WTC11 (cell line): ENCODE results near the gene FGFR4. TPM values are rescaled to one million over a fixed set of nuclear protein-coding genes. Genes with fewer than 3 reads are reported as not detected.

ENCODE experiments used
- ATAC-seq: fragments of 200-7000 bp; cut with Tn5 transposase; 2 replicates; pipeline ENCODE4 v1.10.0; 2021; ENCODE audit warnings: mild to moderate bottlenecking, moderate library complexity
- CTCF ChIA-PET: fragments of 300-600 bp; sonication (Branson Sonifier 250); formaldehyde crosslinking; loops from one replicate; lab custom pipeline; 2021; ENCODE audit warnings: antibody characterized with exemption; lab: Charles Lee
- POLR2A ChIA-PET: fragments of 350-600 bp; sonication (Branson Sonifier 250); formaldehyde crosslinking; loops from one replicate; lab custom pipeline; 2021; ENCODE audit warnings: antibody characterized with exemption; lab: Charles Lee
- DNase-seq: peaks from one replicate; pipeline ENCODE4 v3.0.0; 2021; ENCODE audit warnings: low spot score
- H3K27ac Mint-ChIP-seq: 2 replicates; pipeline ENCODE4 v1.8.0; 2021; ENCODE audit warnings: mixed read lengths
- H3K27me3 Mint-ChIP-seq: 2 replicates; pipeline ENCODE4 v1.8.0; 2021; ENCODE audit warnings: low read depth, mild to moderate bottlenecking, moderate library complexity, mixed read lengths
- H3K36me3 Mint-ChIP-seq: 2 replicates; pipeline ENCODE4 v1.8.0; 2021; ENCODE audit warnings: mixed read lengths
- H3K4me1 Mint-ChIP-seq: 2 replicates; pipeline ENCODE4 v1.8.0; 2022; ENCODE audit warnings: mixed read lengths
- H3K4me3 Mint-ChIP-seq: 2 replicates; pipeline ENCODE4 v1.8.0; 2021; ENCODE audit warnings: mild to moderate bottlenecking, moderate library complexity, mixed read lengths
- H3K9me3 Mint-ChIP-seq: 2 replicates; pipeline ENCODE4 v1.8.0; 2021; ENCODE audit warnings: mixed read lengths
- AFF4 ChIP-seq: sonication (generic); formaldehyde crosslinking; IDR thresholded peaks from 2 replicates; pipeline ENCODE4 v1.8.1; 2023; ENCODE audit warnings: mild to moderate bottlenecking, missing genetic modification reagents, borderline replicate concordance
- ARID4B ChIP-seq: sonication (generic); formaldehyde crosslinking; IDR thresholded peaks from 2 replicates; pipeline ENCODE4 v1.8.0; 2023; ENCODE audit warnings: missing genetic modification reagents, mild to moderate bottlenecking, borderline replicate concordance
- ATF1 ChIP-seq: sonication (generic); formaldehyde crosslinking; IDR thresholded peaks from 2 replicates; pipeline ENCODE4 v1.8.1; 2023; ENCODE audit warnings: mild to moderate bottlenecking, moderate library complexity, missing genetic modification reagents
- ATF6 ChIP-seq: sonication (generic); formaldehyde crosslinking; IDR thresholded peaks from 2 replicates; pipeline ENCODE4 v1.8.1; 2023; ENCODE audit warnings: mild to moderate bottlenecking, missing genetic modification reagents
- CREB1 ChIP-seq: sonication (generic); formaldehyde crosslinking; IDR thresholded peaks from 2 replicates; pipeline ENCODE4 v1.8.0; 2023; ENCODE audit warnings: mild to moderate bottlenecking, missing genetic modification reagents
- E2F5 ChIP-seq: sonication (generic); formaldehyde crosslinking; IDR thresholded peaks from 2 replicates; pipeline ENCODE4 v1.8.1; 2022; ENCODE audit warnings: mild to moderate bottlenecking, moderate library complexity, missing genetic modification reagents
- ERG ChIP-seq: fragments of 250-450 bp; sonication (Bioruptor Pico); IDR thresholded peaks from 2 replicates; pipeline ENCODE4 v1.8.0; 2021; ENCODE audit warnings: mild to moderate bottlenecking
- HMGXB4 ChIP-seq: sonication (generic); formaldehyde crosslinking; IDR thresholded peaks from 2 replicates; pipeline ENCODE4 v1.8.1; 2023; ENCODE audit warnings: mild to moderate bottlenecking, moderate library complexity, missing genetic modification reagents
- JAZF1 ChIP-seq: fragments of 250-450 bp; sonication (Bioruptor Pico); IDR thresholded peaks from 2 replicates; pipeline ENCODE4 v1.9.0; 2021; ENCODE audit warnings: moderate library complexity, mild to moderate bottlenecking, inconsistent platforms
- JUN ChIP-seq: sonication (generic); formaldehyde crosslinking; IDR thresholded peaks from 2 replicates; pipeline ENCODE4 v1.8.0; 2023; ENCODE audit warnings: mild to moderate bottlenecking, missing genetic modification reagents
- NFE2L1 ChIP-seq: sonication (generic); formaldehyde crosslinking; IDR thresholded peaks from 2 replicates; pipeline ENCODE4 v1.8.1; 2023; ENCODE audit warnings: missing genetic modification reagents
- NR3C1 ChIP-seq: sonication (generic); formaldehyde crosslinking; conservative IDR thresholded peaks from 2 replicates; pipeline ENCODE4 v1.8.1; 2023; ENCODE audit warnings: low read depth, mild to moderate bottlenecking, missing genetic modification reagents
- ZNF121 ChIP-seq: sonication (generic); formaldehyde crosslinking; IDR thresholded peaks from 2 replicates; pipeline ENCODE4 v1.8.0; 2023; ENCODE audit warnings: missing genetic modification reagents
- ZNF263 ChIP-seq: sonication (generic); formaldehyde crosslinking; IDR thresholded peaks from 2 replicates; pipeline ENCODE4 v1.8.1; 2022; ENCODE audit warnings: low read depth, mild to moderate bottlenecking, moderate library complexity, missing genetic modification reagents
- ZNF317 ChIP-seq: sonication (generic); formaldehyde crosslinking; IDR thresholded peaks from 2 replicates; pipeline ENCODE4 v1.8.1; 2023; ENCODE audit warnings: low read depth, mild to moderate bottlenecking, moderate library complexity, missing genetic modification reagents, borderline replicate concordance
- ZNF512 ChIP-seq: sonication (generic); formaldehyde crosslinking; IDR thresholded peaks from 2 replicates; pipeline ENCODE4 v1.8.1; 2022; ENCODE audit warnings: missing genetic modification reagents, borderline replicate concordance
- ZSCAN18 ChIP-seq: fragments of 250-450 bp; sonication (Bioruptor Pico); IDR thresholded peaks from 2 replicates; pipeline ENCODE4 v2.1.2; 2022; ENCODE audit warnings: mild to moderate bottlenecking, moderate library complexity
- total RNA-seq: library from RNA; stranded (reverse); gene quantifications from 3 replicates; pipeline ENCODE4 v1.2.3, GENCODE V29; 2021

Gene FGFR4
- total RNA-seq, 1 experiment from 2014 or later, result 108 TPM

GRCh38 chr5:177122566-177122965 is 35.9 kb downstream of the FGFR4 start (continued):
- TF ChIP-seq ATF6 (CRISPR knock-in tag) (no peak), ZNF121 (CRISPR knock-in tag) (no peak)

- H3K9me3 Mint-ChIP-seq, result peaks cover 6% of the 10 kb centered on the region
- peaks cover 8% of the 10 kb centered on the region; the same call in 1 of the 2 replicates for H3K27me3 Mint-ChIP-seq
- ATAC-seq, result peak; percentile 43
- H3K4me1 Mint-ChIP-seq, result peaks cover 11% of the 10 kb centered on the region
- DNase-seq, result no peak
- no peaks in the 10 kb centered on the region for H3K36me3 Mint-ChIP-seq
- H3K4me3 Mint-ChIP-seq, result no peak overlapping the region
- ChIA-PET POLR2A (interaction anchor here (0.8 to 1.0 kb wide), 2 partner anchors 9 to 23 kb away, joined by 3 read pairs; partner anchors contain the start of gene NSD1), CTCF (interaction anchor here (0.9 to 2.8 kb wide), 5 partner anchors 10 to 186 kb away, joined by 3 to 25 read pairs (median 11); partner anchors contain the start of gene FGFR4)
- H3K27ac Mint-ChIP-seq, result no peak overlapping the region
- TF ChIP-seq E2F5 (CRISPR knock-in tag) (no peak), ATF1 (no peak), ZNF512 (CRISPR knock-in tag) (no peak), CREB1 (CRISPR knock-in tag) (no peak), NR3C1 (CRISPR knock-in tag) (no peak), NFE2L1 (CRISPR knock-in tag) (no peak), JUN (CRISPR knock-in tag) (no peak), ZSCAN18 (CRISPR knock-in tag) (no peak), ZNF263 (no peak), ZNF317 (CRISPR knock-in tag) (no peak), ERG (no peak), HMGXB4 (CRISPR knock-in tag) (no peak), JAZF1 (CRISPR knock-in tag) (no peak), AFF4 (CRISPR knock-in tag) (no peak), ARID4B (CRISPR knock-in tag) (no peak)
These were observed 37.2 kb downstream of the FGFR4 start for GRCh38 chr5:177123789-177124485.
